NCI-H1436 treated with DMSO at 0.1 percent for 48 hours (cell line): Measurements from ENCODE around the gene TMED8.
"Not testable (repeated sequence)": the region's sequence is repeated elsewhere in the genome, so short reads cannot be mapped to it uniquely, and the experiment has no call there.

Experiments used
- DNase-seq: peaks from one replicate; lab custom pipeline; 2025; lab: John Stamatoyannopoulos, UW

Gene TMED8

GRCh38 chr14:77376771-77377501, at the start of gene TMED8, which contains the start of gene SAMD15:
TSS of gene TMED8 (minus strand) at chr14:77377094. CDS start at chr14:77377053, 41 bp downstream.
TSS of gene SAMD15 (plus strand) at chr14:77377379. CDS start at chr14:77377419, 40 bp downstream.
- DNase-seq = peak; percentile 9

- no peak for DNase-seq
Measured at GRCh38 chr14:77426396-77426795, 49.5 kb upstream of the TMED8 start.

GRCh38 chr14:77424862-77425261, 48.0 kb upstream of the TMED8 start:
- DNase-seq = no peak

DNA sequence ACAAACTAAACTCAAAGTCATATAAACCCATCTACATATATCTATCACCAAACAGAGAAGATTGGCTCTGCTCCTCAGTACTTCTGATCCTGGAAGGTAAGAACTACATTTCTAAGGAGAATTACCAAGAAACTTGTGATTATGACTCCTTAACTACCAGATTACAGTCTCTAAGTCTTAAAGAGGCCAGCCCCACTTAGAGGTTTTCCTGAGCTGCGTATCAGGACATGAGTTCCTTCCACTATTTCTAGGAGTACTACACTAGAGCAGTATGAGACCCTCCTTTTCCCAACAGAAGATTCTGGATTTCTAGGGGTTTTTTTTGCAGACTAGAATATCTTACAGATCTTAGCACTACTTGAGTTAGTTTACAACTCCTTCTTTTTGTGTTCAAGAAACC, 46.5 kb upstream of the TMED8 start, which contains the start of gene NOXRED1:
Gene NOXRED1, minus strand, starts transcription at position 101 of the 400 bp plus-strand sequence. CDS start 634 bp downstream, outside the sequence.
- no peak for DNase-seq

- DNase-seq = no peak
Measured at GRCh38 chr14:77421201-77421600, 44.3 kb upstream of the TMED8 start.

DNA sequence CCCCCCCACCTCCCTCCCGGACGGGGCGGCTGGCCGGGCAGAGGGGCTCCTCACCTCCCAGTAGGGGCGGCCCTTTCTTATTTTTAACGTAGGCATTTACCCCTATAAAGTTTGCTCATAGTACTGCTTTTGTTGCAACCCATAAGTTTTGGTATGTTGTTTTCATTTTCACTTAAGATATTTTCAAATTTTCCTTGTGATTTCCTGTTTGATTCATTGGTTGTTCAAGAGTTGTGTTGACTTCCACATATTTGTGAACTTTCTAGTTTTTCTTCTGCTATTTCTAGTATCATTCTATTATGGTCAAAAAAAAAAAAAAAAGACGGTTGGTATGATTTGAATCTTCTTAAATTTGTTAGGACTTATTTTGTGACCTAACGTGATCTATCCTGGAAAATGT, 39.9 kb upstream of the TMED8 start:
- no peak for DNase-seq

DNA sequence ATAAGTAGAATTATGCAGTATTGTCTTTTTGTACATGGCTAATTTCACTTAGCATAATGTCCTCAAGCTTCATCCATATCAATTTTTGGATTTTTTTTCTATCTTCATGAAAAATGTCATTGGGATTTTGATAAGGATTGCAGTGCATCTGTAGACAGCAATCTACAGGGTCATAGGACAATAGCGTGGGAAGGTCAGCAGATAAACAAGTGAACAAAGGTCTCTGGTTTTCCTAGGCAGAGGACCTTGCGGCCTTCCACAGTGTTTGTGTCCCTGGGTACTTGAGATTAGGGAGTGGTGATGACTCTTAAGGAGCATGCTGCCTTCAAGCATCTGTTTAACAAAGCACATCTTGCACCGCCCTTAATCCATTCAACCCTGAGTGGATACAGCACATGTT, 39.2 kb upstream of the TMED8 start:
- DNase-seq = not testable (repeated sequence)

GRCh38 chr14:77415403-77416030, 38.6 kb upstream of the TMED8 start:
- not testable (repeated sequence) for DNase-seq

GRCh38 chr14:77409131-77409533, 32.2 kb upstream of the TMED8 start:
- no peak for DNase-seq

- DNase-seq = no peak
Measured at GRCh38 chr14:77407158-77407557, 30.3 kb upstream of the TMED8 start.

- no peak for DNase-seq
Measured at GRCh38 chr14:77406718-77407117, 29.8 kb upstream of the TMED8 start.

DNA sequence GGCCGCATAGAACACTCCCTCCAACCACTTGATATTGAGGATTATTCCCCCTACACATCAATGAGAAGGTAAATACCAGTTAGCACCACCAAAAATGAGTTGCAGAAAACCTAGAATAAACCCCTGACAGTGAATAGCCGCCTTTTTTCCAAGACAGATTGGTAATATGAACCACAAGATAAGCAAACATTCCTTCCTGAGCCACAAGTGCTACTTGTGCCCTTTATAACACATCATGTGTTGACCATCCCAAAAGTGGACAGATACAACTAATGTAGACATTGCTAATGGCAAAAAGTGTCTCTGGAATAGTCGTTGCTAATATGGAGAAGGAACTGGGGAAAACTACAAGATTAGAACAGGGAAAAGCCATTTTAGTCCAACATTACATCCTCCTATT, 29.2 kb upstream of the TMED8 start:
- no peak for DNase-seq

- no peak for DNase-seq
Measured at GRCh38 chr14:77403768-77404167, 26.9 kb upstream of the TMED8 start.

- no peak for DNase-seq
Measured at GRCh38 chr14:77400216-77400615, 23.3 kb upstream of the TMED8 start.

DNA sequence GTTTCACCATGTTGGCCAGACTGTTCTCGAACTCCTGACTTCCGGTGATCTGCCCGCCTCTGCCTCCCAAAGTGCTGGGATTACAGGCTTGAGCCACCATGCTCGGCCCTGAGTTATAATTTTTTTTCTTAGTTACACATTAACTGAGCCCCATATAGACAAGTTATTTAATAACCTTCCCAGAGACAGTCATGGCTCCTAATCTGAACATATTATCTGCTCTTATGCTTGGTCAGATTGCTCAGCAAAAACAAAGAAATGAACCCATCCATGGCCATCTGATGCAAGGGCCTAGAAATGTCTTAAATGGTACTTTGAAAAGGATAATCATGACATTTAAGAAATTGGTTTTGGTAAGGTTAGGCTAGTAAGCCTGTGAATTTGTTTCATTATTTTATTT, 13.3 kb upstream of the TMED8 start:
- no peak for DNase-seq

DNA sequence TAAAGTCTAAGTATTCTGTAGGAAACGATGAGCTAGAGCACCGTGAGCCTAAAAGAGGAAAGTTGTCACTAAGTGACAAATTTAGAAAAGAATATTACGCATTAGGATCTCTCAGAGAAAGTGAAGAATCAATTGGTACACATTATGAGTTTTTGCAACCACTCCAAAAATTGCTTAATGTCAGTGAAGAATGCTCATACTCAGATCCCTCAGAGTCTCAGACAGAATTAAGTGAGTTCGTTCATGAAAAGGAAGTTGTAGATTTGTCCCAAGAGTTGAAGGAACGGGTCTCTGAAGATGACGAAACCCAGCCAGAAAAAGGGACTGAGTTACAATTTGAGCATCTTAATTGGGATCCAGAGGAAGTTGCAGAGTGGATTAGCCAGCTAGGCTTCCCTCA, 1.8 kb upstream of the TMED8 start:
- DNase-seq = no peak

DNA sequence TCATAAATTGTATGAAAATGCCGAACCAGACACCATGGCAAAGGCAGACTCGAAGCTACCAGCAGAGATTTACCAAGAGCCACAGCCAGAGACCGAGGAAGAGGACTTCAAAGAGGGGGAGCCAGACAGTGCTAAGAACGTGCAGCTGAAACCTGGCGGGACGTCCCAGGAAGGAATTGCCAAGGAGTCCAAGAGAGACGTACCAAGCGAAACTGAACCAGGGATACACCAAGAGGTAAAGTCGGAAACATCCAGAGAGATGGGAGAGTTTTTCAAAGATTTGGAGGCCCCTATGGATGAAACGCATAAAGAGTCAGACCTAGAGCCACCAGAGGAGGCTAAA, 579 bp upstream of the TMED8 start:
- no peak for DNase-seq

DNA sequence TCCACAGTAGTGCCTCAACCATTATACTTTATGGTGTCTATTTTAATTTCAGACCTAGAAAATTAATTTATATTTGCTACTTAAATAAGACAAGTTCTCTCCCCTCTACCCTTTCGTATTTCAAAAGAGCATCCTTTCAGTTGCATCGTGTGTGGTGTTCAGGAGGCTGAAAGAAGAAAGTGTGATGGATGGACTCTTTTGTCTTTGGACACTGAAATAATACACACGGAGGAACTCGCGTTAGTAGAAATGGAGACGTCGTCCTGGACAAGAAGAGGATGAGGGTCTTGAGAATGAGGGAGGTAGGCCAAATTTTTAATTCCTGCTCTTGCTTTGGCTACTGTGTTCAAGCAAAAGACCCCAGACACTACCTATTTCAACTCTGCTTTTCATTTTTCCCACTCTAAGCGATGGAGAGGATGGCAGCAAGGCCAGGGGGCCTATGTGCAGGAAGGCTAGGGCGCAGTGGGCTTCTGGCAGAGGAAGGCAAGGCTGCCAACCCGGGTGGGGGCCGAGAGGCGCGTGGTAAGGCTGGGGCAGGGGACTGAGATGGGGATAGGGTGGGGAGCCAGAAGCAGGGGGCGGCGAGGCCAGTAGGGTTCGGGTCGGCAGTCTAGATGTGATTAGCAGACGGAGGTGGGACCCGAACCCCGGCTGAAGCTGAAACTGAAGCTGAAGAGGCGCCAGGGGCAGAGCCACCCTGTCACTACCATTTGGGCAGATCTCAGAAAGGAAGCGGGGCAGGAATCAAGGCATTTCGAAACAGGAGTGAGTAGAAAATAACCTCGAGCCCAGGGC, 722 bp downstream of the TMED8 start:
- no peak for DNase-seq

GRCh38 chr14:77375164-77375950, 1.5 kb downstream of the TMED8 start:
- no peak for DNase-seq

- no peak for DNase-seq
Measured at GRCh38 chr14:77372304-77372841, 4.5 kb downstream of the TMED8 start.

- DNase-seq = no peak
Measured at GRCh38 chr14:77369285-77369684, 7.6 kb downstream of the TMED8 start.

- no peak for DNase-seq
Measured at GRCh38 chr14:77364146-77364545, 12.7 kb downstream of the TMED8 start.
